IMR-90 (cell line): ENCODE measurements around the gene TAS2R40. TPM values are rescaled to one million over a fixed set of nuclear protein-coding genes. Genes with fewer than 3 reads are reported as not detected.

Source experiments
- ATAC-seq: fragments of 200-7000 bp; cut with Tn5 transposase; 2 replicates; pipeline ENCODE4 v1.9.1; 2020; ENCODE audit warnings: low read depth, mild to moderate bottlenecking, moderate library complexity
- BruUV-seq: library from RNA; stranded (reverse); fragments of 400-500 nt; replicated peaks from 2 replicates; lab custom pipeline; 2021; lab: Mats Ljungman, UMichigan
- CTCF ChIA-PET: fragments of 300-600 bp; formaldehyde crosslinking; extraction: SDS; loops from one replicate; lab custom pipeline; 2021; ENCODE audit warnings: antibody characterized with exemption; lab: Yijun Ruan, JAX
- POLR2A ChIA-PET: fragments of 300-600 bp; sonication (Branson Sonifier 250); formaldehyde crosslinking; loops from one replicate; lab custom pipeline; 2022; ENCODE audit warnings: antibody characterized with exemption; ENCODE audit not compliant: unreplicated experiment; lab: Charles Lee
- DNase-seq: peaks from one replicate; pipeline ENCODE4 v3.0.0; 2013
- H2AFZ ChIP-seq: replicated peaks from 2 replicates; pipeline ENCODE3; 2013; ENCODE audit warnings: low read length, mild to moderate bottlenecking; ENCODE audit not compliant: poor library complexity
- H2AK5ac ChIP-seq: 2 replicates; pipeline ENCODE4 v1.6.1; 2013; ENCODE audit warnings: low read depth, low read length, inconsistent platforms
- H2AK9ac ChIP-seq: replicated peaks from 2 replicates; pipeline ENCODE3; 2013; ENCODE audit warnings: mild to moderate bottlenecking, low read depth, low read length, moderate library complexity; ENCODE audit not compliant: poor library complexity
- H2BK120ac ChIP-seq: 2 replicates; pipeline ENCODE4 v1.6.1; 2013; ENCODE audit warnings: low read depth, low read length, inconsistent platforms
- H2BK15ac ChIP-seq: 3 replicates; pipeline ENCODE4 v1.6.1; 2013; ENCODE audit warnings: low read depth, low read length, inconsistent platforms
- H2BK20ac ChIP-seq: 2 replicates; pipeline ENCODE4 v1.6.1; 2013; ENCODE audit warnings: low read depth, mild to moderate bottlenecking, inconsistent platforms, low read length, moderate library complexity
- H2BK5ac ChIP-seq: 2 replicates; pipeline ENCODE4 v1.6.1; 2013; ENCODE audit warnings: mild to moderate bottlenecking, low read depth, low read length, inconsistent platforms; ENCODE audit not compliant: poor library complexity, severe bottlenecking
- H3K14ac ChIP-seq: replicated peaks from 2 replicates; pipeline ENCODE4 v1.6.1; 2013; ENCODE audit warnings: low read depth, low read length, inconsistent platforms
- H3K18ac ChIP-seq: 2 replicates; pipeline ENCODE4 v1.6.1; 2013; ENCODE audit warnings: low read depth, low read length, control low read depth
- H3K23ac ChIP-seq: 2 replicates; pipeline ENCODE4 v1.6.1; 2013; ENCODE audit warnings: low read depth, low read length, inconsistent platforms
- H3K27ac ChIP-seq: 2 replicates; pipeline ENCODE4 v1.5.1; 2013; ENCODE audit warnings: mild to moderate bottlenecking, control low read depth, low read length; ENCODE audit not compliant: insufficient read depth
- H3K27me3 ChIP-seq: 2 replicates; pipeline ENCODE4 v1.6.1; 2013; ENCODE audit warnings: low read length; ENCODE audit not compliant: control insufficient read depth, insufficient read depth
- H3K36me3 ChIP-seq: 2 replicates; pipeline ENCODE4 v1.6.1; 2013; ENCODE audit warnings: low read length, mixed read lengths; ENCODE audit not compliant: control insufficient read depth, insufficient read depth
- H3K4ac ChIP-seq: 2 replicates; pipeline ENCODE4 v1.6.1; 2013; ENCODE audit warnings: low read depth, low read length, inconsistent platforms
- H3K4me1 ChIP-seq: 2 replicates; pipeline ENCODE4 v1.6.1; 2013; ENCODE audit warnings: low read length, mixed read lengths; ENCODE audit not compliant: control insufficient read depth, insufficient read depth
- H3K4me2 ChIP-seq: 2 replicates; pipeline ENCODE4 v1.6.1; 2013; ENCODE audit warnings: low read depth, mild to moderate bottlenecking, control low read depth, low read length, moderate library complexity
- H3K4me3 ChIP-seq: 2 replicates; pipeline ENCODE4 v1.5.1; 2013; ENCODE audit warnings: low read depth, mild to moderate bottlenecking, control low read depth, low read length, moderate library complexity; ENCODE audit not compliant: insufficient read depth
- H3K56ac ChIP-seq: 2 replicates; pipeline ENCODE4 v1.6.1; 2013; ENCODE audit warnings: low read length, inconsistent platforms; ENCODE audit not compliant: insufficient read depth; ENCODE audit errors: extremely low read depth
- H3K79me1 ChIP-seq, 2 experiments: 2 replicates each; pipeline ENCODE4 v1.6.1; 2013; ENCODE audit warnings: low read length in 2 of 2, inconsistent platforms in 1 of 2, low read depth in 1 of 2
- H3K9ac ChIP-seq: 2 replicates; pipeline ENCODE4 v1.6.1; 2013; ENCODE audit warnings: low read depth, low read length, control low read depth
- H3K9me1 ChIP-seq: 2 replicates; pipeline ENCODE4 v1.6.1; 2013; ENCODE audit warnings: low read length, inconsistent platforms; ENCODE audit not compliant: insufficient read depth
- H3K9me3 ChIP-seq: 2 replicates; pipeline ENCODE4 v1.6.1; 2013; ENCODE audit warnings: low read length; ENCODE audit not compliant: control insufficient read depth, insufficient read depth
- H4K20me1 ChIP-seq: 2 replicates; pipeline ENCODE4 v1.6.1; 2013; ENCODE audit warnings: low read length, inconsistent platforms; ENCODE audit not compliant: insufficient read depth
- H4K5ac ChIP-seq: 2 replicates; pipeline ENCODE4 v1.6.1; 2013; ENCODE audit warnings: mild to moderate bottlenecking, low read depth, low read length, control low read depth
- H4K8ac ChIP-seq, 2 experiments: 2 replicates each; pipeline ENCODE4 v1.6.1; 2013; ENCODE audit warnings: low read depth in 2 of 2, low read length in 2 of 2, control low read depth in 1 of 2, inconsistent platforms in 1 of 2
- H4K91ac ChIP-seq: 2 replicates; pipeline ENCODE4 v1.6.1; 2013; ENCODE audit warnings: low read depth, low read length, inconsistent platforms; ENCODE audit not compliant: insufficient read depth
- BHLHE40 ChIP-seq: fragments of 150-350 bp; IDR thresholded peaks from 2 replicates; pipeline ENCODE4 v1.6.1; 2016; ENCODE audit warnings: mild to moderate bottlenecking, low read depth, low read length
- CEBPB ChIP-seq: IDR thresholded peaks from 2 replicates; pipeline ENCODE4 v1.6.1; 2012; ENCODE audit warnings: low read depth, low read length, improper control_type of control experiment
- FOS ChIP-seq: fragments of 150-350 bp; IDR thresholded peaks from 2 replicates; pipeline ENCODE4 v1.6.1; 2016; ENCODE audit warnings: low read depth, low read length
- MAFK ChIP-seq: IDR thresholded peaks from 2 replicates; pipeline ENCODE4 v1.6.1; 2012; ENCODE audit warnings: low read depth, low read length, improper control_type of control experiment
- NFE2L2 ChIP-seq: fragments of 150-350 bp; IDR thresholded peaks from 2 replicates; pipeline ENCODE4 v1.6.1; 2016; ENCODE audit warnings: low read depth, mild to moderate bottlenecking, low read length
- POLR2A ChIP-seq: IDR thresholded peaks from 2 replicates; pipeline ENCODE4 v1.6.1; 2012; ENCODE audit warnings: mild to moderate bottlenecking, low read depth, low read length
- RFX5 ChIP-seq: IDR thresholded peaks from 2 replicates; pipeline ENCODE4 v1.8.0; 2012; ENCODE audit warnings: low read depth, mild to moderate bottlenecking, low read length, moderate library complexity
- SMC3 ChIP-seq: fragments of 150-350 bp; IDR thresholded peaks from 2 replicates; pipeline ENCODE4 v1.6.1; 2016; ENCODE audit warnings: low read depth, mild to moderate bottlenecking, antibody characterized with exemption, low read length, moderate library complexity
- WGBS, 2 experiments: methylation state at CpG; one replicate each; pipeline versions ENCODE4 v1.1.5 to v1.1.7; 2013; ENCODE audit warnings: missing lambda C conversion rate in 2 of 2; ENCODE audit not compliant: insufficient read length in 1 of 2; ENCODE audit errors: extremely low coverage in 2 of 2; 5-methylcytosine and 5-hydroxymethylcytosine counted together
- dilution Hi-C: fragments of 300-500 bp; cut with HindIII; formaldehyde crosslinking; loops from one replicate; pipeline ENCODE4 v1.14.3; 2018; ENCODE audit warnings: low sequenced_read_pairs; ENCODE audit not compliant: unreplicated experiment
- in situ Hi-C: fragments of 300-500 bp; cut with MboI; formaldehyde crosslinking; loops from 3 replicates; pipeline ENCODE4 v1.14.3; 2019; ENCODE audit warnings: low sequenced_read_pairs, inconsistent platforms, mixed read lengths
- intact Hi-C: fragments of 100-400 bp; cut with micrococcal nuclease; formaldehyde crosslinking; loops from 2 replicates; pipeline ENCODE4 v1.10.0; 2022
- polyA plus RNA-seq, 3 experiments: library from polyadenylated mRNA; depleted of rRNA; stranded (reverse); fragments of >200 nt; gene quantifications; 2 replicates each; pipeline ENCODE4 v1.2.3, GENCODE V29; 2012; ENCODE audit warnings: low replicate concordance in 1 of 3
- total RNA-seq: library from RNA; depleted of rRNA; stranded (reverse); fragments of >200 nt; gene quantifications from 2 replicates; pipeline ENCODE4 v1.2.3, GENCODE V29; 2012

TAS2R40 gene
- total and polyA plus RNA-seq, 2 of the 4 experiments (the other 2 are of a cell fraction), result not detected

DNA sequence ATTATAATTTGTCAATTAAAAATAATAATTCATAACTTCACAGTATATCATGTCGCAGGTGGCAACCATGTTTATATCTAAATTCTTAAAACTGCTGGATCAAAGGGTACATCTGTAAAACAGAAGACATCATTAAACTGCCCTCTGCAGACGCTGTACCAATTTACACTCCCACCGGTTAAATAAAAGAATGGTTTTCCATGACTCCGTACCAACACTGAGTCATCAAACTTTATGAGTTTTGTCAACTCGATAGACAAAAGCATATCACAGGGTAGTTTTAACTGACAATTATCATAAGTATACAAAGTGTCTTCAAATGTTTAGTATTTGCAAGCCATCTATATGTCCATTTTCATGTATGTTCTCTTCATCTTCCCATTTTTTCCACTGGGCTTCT is 35.7 kb downstream of the TAS2R40 start:
- CTCF ChIA-PET, result interaction anchor here (0.7 to 1.8 kb wide), 2 partner anchors 17 to 91 kb away, joined by 4 to 10 read pairs; no protein-coding TSS in a partner anchor
- intact Hi-C loops, result loop anchor here (5.0 kb wide), 1 partner anchor 155 kb away; no protein-coding TSS in a partner anchor

More for the DNA sequence above, 35.7 kb downstream of the TAS2R40 start:
- Histone ChIP-seq H3K23ac (no peak overlapping the region), H3K4ac (no peak overlapping the region), H3K9me1 (no peaks in the 10 kb centered on the region), H2BK15ac (no peak overlapping the region), H3K27me3 (no peaks in the 10 kb centered on the region; the same call in 1 of the 2 replicates), H3K4me1 (no peaks in the 10 kb centered on the region; the same call in 1 of the 2 replicates), H4K8ac (no peak overlapping the region), H3K9me3 (no peaks in the 10 kb centered on the region), H2AFZ (no peak overlapping the region), H3K14ac (no peak overlapping the region), H4K91ac (no peak overlapping the region), H3K4me3 (no peak overlapping the region), H3K4me2 (no peak overlapping the region), H4K5ac (no peak overlapping the region), H3K18ac (no peak overlapping the region), H3K36me3 (no peaks in the 10 kb centered on the region), H2AK9ac (no peak overlapping the region), H3K9ac (no peak overlapping the region), H2BK20ac (no peak overlapping the region), H3K27ac (no peak overlapping the region), H2BK5ac (no peak overlapping the region), H3K79me1 (no peaks in the 10 kb centered on the region), H4K20me1 (no peaks in the 10 kb centered on the region), H3K56ac (no peak overlapping the region), H2BK120ac (no peak overlapping the region), H2AK5ac (no peak overlapping the region)
- no peak for TF ChIP-seq RFX5
- TF ChIP-seq POLR2A, result no peak
- TF ChIP-seq NFE2L2, result no peak
- no peak for TF ChIP-seq MAFK
- no peak for TF ChIP-seq SMC3
- no peak for TF ChIP-seq FOS
- no peak for TF ChIP-seq CEBPB
- TF ChIP-seq BHLHE40, result no peak
- no peak for DNase-seq
- no CpG with 5 or more reads among the region's 5 CpGs for WGBS, 2 experiments
- in situ Hi-C loops (no loop called here), dilution Hi-C loops (no loop called here)
- ATAC-seq, result no peak
- no TSS peak for BruUV-seq
- POLR2A ChIA-PET, result no interaction called here
